HCT116 (cell line): ENCODE measurements around the gene PCDHGB2.

Experiments
- POLR2AphosphoS5 ChIP-seq: IDR thresholded peaks from 2 replicates; pipeline ENCODE4 v1.6.1; 2011; ENCODE audit warnings: mild to moderate bottlenecking, low read depth, low read length, moderate library complexity
- SIN3A ChIP-seq: IDR thresholded peaks from 2 replicates; pipeline ENCODE4 v1.6.1; 2012; ENCODE audit warnings: low read depth
- TF ChIP-seq, protein P1 (sequence below), 3 experiments: fragments of 200-600 bp in 1 of 3; sonication (generic) in 1 of 3; IDR thresholded peaks in 2 of 3; conservative IDR thresholded peaks in 1 of 3; 2 replicates each; pipeline ENCODE4 v1.5.1; 2012 to 2017; ENCODE audit warnings: low read depth in 2 of 3, low read length in 2 of 3, antibody characterized with exemption in 1 of 3, borderline replicate concordance in 1 of 3, control low read depth in 1 of 3, mild to moderate bottlenecking in 1 of 3, mixed read lengths in 1 of 3, mixed run types in 1 of 3, moderate library complexity in 1 of 3; ENCODE audit not compliant: insufficient read depth in 1 of 3

DNA sequence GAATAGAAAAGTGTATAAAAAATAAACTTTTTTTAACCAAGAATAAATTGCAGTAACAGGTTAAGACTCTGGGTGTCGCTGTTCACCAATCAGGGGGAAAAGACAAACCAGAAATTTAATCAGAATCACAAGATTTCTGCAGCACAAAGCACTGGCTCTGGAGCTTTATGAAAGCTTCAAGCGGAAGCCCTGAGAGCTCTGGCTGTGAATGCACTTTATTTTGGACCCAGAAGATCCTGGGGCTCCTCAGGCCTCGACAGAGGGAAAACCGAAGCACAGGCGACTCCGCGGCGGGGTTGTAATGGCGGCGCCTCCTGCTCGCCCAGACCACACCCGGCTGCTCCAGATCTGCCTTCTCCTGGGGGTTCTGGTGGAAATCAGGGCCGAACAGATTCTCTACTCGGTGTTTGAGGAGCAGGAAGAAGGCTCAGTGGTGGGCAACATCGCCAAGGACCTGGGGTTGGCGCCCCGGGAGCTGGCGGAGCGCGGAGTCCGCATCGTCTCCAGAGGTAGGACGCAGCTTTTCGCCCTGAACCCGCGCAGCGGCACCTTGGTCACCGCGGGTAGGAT is 4.8 kb upstream of the PCDHGB2 start, which contains the start of gene PCDHGA4:
- TF ChIP-seq SIN3A (no peak), POLR2AphosphoS5 (no peak)
- TF ChIP-seq, protein P1, sequence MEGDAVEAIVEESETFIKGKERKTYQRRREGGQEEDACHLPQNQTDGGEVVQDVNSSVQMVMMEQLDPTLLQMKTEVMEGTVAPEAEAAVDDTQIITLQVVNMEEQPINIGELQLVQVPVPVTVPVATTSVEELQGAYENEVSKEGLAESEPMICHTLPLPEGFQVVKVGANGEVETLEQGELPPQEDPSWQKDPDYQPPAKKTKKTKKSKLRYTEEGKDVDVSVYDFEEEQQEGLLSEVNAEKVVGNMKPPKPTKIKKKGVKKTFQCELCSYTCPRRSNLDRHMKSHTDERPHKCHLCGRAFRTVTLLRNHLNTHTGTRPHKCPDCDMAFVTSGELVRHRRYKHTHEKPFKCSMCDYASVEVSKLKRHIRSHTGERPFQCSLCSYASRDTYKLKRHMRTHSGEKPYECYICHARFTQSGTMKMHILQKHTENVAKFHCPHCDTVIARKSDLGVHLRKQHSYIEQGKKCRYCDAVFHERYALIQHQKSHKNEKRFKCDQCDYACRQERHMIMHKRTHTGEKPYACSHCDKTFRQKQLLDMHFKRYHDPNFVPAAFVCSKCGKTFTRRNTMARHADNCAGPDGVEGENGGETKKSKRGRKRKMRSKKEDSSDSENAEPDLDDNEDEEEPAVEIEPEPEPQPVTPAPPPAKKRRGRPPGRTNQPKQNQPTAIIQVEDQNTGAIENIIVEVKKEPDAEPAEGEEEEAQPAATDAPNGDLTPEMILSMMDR (IDR thresholded peaks at IDR 0.05 in 2 of 3, conservative IDR thresholded peaks at IDR 0.05 in 1 of 3; ENCODE audit: borderline replicate concordance in 1 of 3, insufficient read depth in 1 of 3, low read depth in 2 of 3, low read length in 2 of 3): peak; percentile 32 to 58 (median 48); a peak in 4 of 6 replicates
